GM12878 (cell line): Measurements from ENCODE around the gene ARMH1. TPM values are rescaled to one million over a fixed set of nuclear protein-coding genes. Genes with fewer than 3 reads are reported as not detected.

Experiments
- ATAC-seq: fragments of 200-7000 bp; cut with Tn5 transposase; 3 replicates; pipeline ENCODE4 v1.9.1; 2020; ENCODE audit warnings: mild to moderate bottlenecking, moderate library complexity
- BruUV-seq: library from RNA; stranded (reverse); fragments of 400-500 nt; replicated peaks from 2 replicates; lab custom pipeline; 2021; lab: Mats Ljungman, UMichigan
- CTCF ChIA-PET: fragments of 300-600 bp; sonication (Branson Sonifier 250); formaldehyde crosslinking; extraction: SDS; loops from one replicate; lab custom pipeline; 2021; ENCODE audit warnings: inconsistent platforms; lab: Yijun Ruan, JAX
- POLR2A ChIA-PET: fragments of 350-600 bp; formaldehyde crosslinking; extraction: SDS; loops from one replicate; lab custom pipeline; 2021; ENCODE audit warnings: inconsistent platforms; lab: Charles Lee
- RAD21 ChIA-PET: fragments of 300-600 bp; sonication (Branson Sonifier 250); formaldehyde crosslinking; loops from one replicate; lab custom pipeline; 2023; ENCODE audit warnings: antibody characterized with exemption; ENCODE audit not compliant: unreplicated experiment; lab: Charles Lee
- SMC1A ChIA-PET: fragments of 300-600 bp; sonication (Branson Sonifier 250); formaldehyde crosslinking; loops from one replicate; lab custom pipeline; 2023; ENCODE audit not compliant: unreplicated experiment, uncharacterized antibody; lab: Charles Lee
- DNase-seq: peaks from one replicate; pipeline ENCODE4 v3.0.0-alpha.2; 2011; ENCODE audit warnings: low read depth, low spot score
- FAIRE-seq: peaks from 3 replicates; lab custom pipeline; 2011; peaks lifted over from hg19 to GRCh38; lab: Jason Lieb, UNC
- H2AFZ ChIP-seq: 2 replicates; pipeline ENCODE4 v1.6.0; 2011; ENCODE audit warnings: low read depth, low read length, control low read depth; ENCODE audit not compliant: control insufficient read depth
- H3K27ac ChIP-seq: 2 replicates; pipeline ENCODE4 v1.5.1; 2011; ENCODE audit warnings: control low read depth; ENCODE audit not compliant: control insufficient read depth, insufficient read depth
- H3K27me3 ChIP-seq, 2 experiments: replicated peaks in 1 of 2; 2 replicates each; pipeline versions ENCODE4 v1.6.0 to v1.6.1; 2011; ENCODE audit warnings: low read length in 1 of 2; ENCODE audit not compliant: control insufficient read depth in 2 of 2, insufficient read depth in 2 of 2
- H3K36me3 ChIP-seq, 2 experiments: 2 replicates each; pipeline ENCODE4 v1.5.1; 2011; ENCODE audit warnings: low read length in 1 of 2; ENCODE audit not compliant: control insufficient read depth in 2 of 2, insufficient read depth in 2 of 2
- H3K4me1 ChIP-seq: 2 replicates; pipeline ENCODE4 v1.6.1; 2011; ENCODE audit warnings: mild to moderate bottlenecking, low read length, moderate library complexity, mixed read lengths; ENCODE audit not compliant: control insufficient read depth, insufficient read depth
- H3K4me2 ChIP-seq: 2 replicates; pipeline ENCODE4 v1.6.0; 2011; ENCODE audit warnings: control low read depth; ENCODE audit not compliant: control insufficient read depth, insufficient read depth
- H3K4me3 ChIP-seq: fragments of 200-600 bp; sonication (generic); 2 replicates; pipeline ENCODE4 v1.5.1; 2016
- H3K79me2 ChIP-seq: 2 replicates; pipeline ENCODE4 v1.6.0; 2011; ENCODE audit warnings: low read length; ENCODE audit not compliant: control insufficient read depth, insufficient read depth
- H3K9ac ChIP-seq: 2 replicates; pipeline ENCODE4 v1.8.0; 2011; ENCODE audit warnings: low read length, control low read depth, mixed read lengths; ENCODE audit not compliant: control insufficient read depth, insufficient read depth
- H3K9me3 ChIP-seq: replicated peaks from 3 replicates; pipeline ENCODE4 v1.5.1; 2011; ENCODE audit warnings: mild to moderate bottlenecking, low read length; ENCODE audit not compliant: control insufficient read depth, insufficient read depth
- H4K20me1 ChIP-seq: 2 replicates; pipeline ENCODE4 v1.6.0; 2011; ENCODE audit not compliant: control insufficient read depth, insufficient read depth
- MXI1 ChIP-seq: fragments of 150-350 bp; IDR thresholded peaks from 2 replicates; pipeline ENCODE4 v1.6.1; 2011; ENCODE audit warnings: low read depth, mild to moderate bottlenecking, inconsistent platforms, low read length, improper control_type of control experiment
- POLR2AphosphoS2 ChIP-seq: IDR thresholded peaks from 2 replicates; pipeline ENCODE4 v1.6.1; 2011; ENCODE audit warnings: low read depth, mild to moderate bottlenecking, low read length, improper control_type of control experiment, moderate library complexity
- WGBS: methylation state at CpG from one replicate; pipeline ENCODE4 v1.1.6; 2016; ENCODE audit warnings: low lambda C conversion rate; ENCODE audit not compliant: insufficient replicate concordance, insufficient coverage; ENCODE audit errors: missing lambda C conversion rate; 5-methylcytosine and 5-hydroxymethylcytosine counted together
- in situ Hi-C: fragments of 300-500 bp; cut with MboI; formaldehyde crosslinking; loops from 9 replicates; pipeline ENCODE4 v1.14.3; 2018; ENCODE audit warnings: mixed read lengths
- intact Hi-C: fragments of 100-400 bp; cut with micrococcal nuclease; formaldehyde crosslinking; loops from one replicate; pipeline ENCODE4 v1.14.2; 2022; ENCODE audit not compliant: unreplicated experiment
- polyA plus RNA-seq, 11 experiments: library from polyadenylated mRNA; depleted of rRNA in 4 of 11; unstranded in 6 of 11; stranded (reverse) in 5 of 11; fragments of >200 nt; fragmentation: Nextera tagmentation in 4 of 11; fragmentation: Illumina TruSeq in 1 of 11; extraction: Ambion mirVana in 4 of 11; extraction: Trizol in 1 of 11; gene quantifications; 1 replicate in 1 of 11; 2 replicates in 10 of 11; pipeline versions ENCODE4 v1.2.1 to v1.2.3, GENCODE V29; 2011 to 2016; ENCODE audit warnings: inconsistent platforms in 2 of 11, missing spikeins in 2 of 11, low read depth in 1 of 11
- total RNA-seq, 4 experiments: library from RNA; depleted of rRNA in 3 of 4; stranded (reverse); fragments of >200 nt in 3 of 4; fragmentation: Illumina TruSeq in 1 of 4; extraction: Trizol in 1 of 4; gene quantifications; 2 replicates each; pipeline versions ENCODE4 v1.2.1 to v1.2.3, GENCODE V29; 2013 to 2021
- TF ChIP-seq, protein P1 (sequence below): fragments of 150-350 bp; IDR thresholded peaks from 2 replicates; pipeline ENCODE4 v1.6.1; 2016; ENCODE audit warnings: low read depth, low read length

ARMH1 gene
- total and polyA plus RNA-seq, 10 of the 15 experiments (the other 5 are each of a cell fraction or from before 2014, with no cell fraction given) = 0.93 to 43.9 (median 8.2) TPM

DNA sequence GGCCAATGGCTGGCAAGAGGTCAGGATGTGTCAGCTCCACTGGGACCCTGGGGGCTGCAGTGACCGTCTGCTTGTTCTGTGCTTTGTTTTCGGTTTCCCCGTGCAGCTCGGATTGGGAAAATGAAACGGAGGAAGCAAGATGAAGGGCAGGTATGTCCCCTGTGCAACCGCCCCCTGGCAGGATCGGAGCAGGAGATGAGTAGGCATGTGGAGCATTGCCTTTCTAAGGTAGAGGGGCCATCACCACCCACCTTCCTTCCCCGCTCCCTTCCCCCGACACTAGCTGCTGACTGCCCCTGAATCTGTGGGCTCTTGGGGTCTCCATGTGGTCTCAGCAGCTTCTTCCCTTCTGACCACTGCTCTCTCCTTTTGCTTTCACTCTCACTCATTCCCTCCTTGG lies 39.1 kb upstream of the ARMH1 start:
- POLR2A ChIA-PET = interaction anchor here (0.6 kb wide), 1 partner anchor 396 kb away, joined by 3 read pairs; no protein-coding TSS in a partner anchor
- intact Hi-C loops (no loop called here), in situ Hi-C loops (no loop called here)
- CTCF ChIA-PET = interaction anchor here (5.7 kb wide), 1 partner anchor 16 kb away, joined by 70 read pairs; no protein-coding TSS in a partner anchor
- Histone ChIP-seq H3K9ac (no peak overlapping the region), H3K4me1 (no peaks in the 10 kb centered on the region), H3K79me2 (peaks cover 19% of the 10 kb centered on the region), H3K27ac (no peak overlapping the region), H3K9me3 (no peaks in the 10 kb centered on the region), H3K27me3 (no peaks in the 10 kb centered on the region), H3K4me3 (no peak overlapping the region), H3K4me2 (no peak overlapping the region), H3K36me3 (peaks cover 13 to 31% of the 10 kb centered on the region in 2 experiments), H2AFZ (no peak overlapping the region), H4K20me1 (no peaks in the 10 kb centered on the region)
- BruUV-seq = no TSS peak
- DNase-seq (no peak), ATAC-seq (no peak), FAIRE-seq (no peak)
- SMC1A ChIA-PET = interaction anchor here (1.4 kb wide), 1 partner anchor 20 kb away, joined by 3 read pairs; no protein-coding TSS in a partner anchor
- TF ChIP-seq POLR2AphosphoS2 = no peak
- TF ChIP-seq, protein P1, sequence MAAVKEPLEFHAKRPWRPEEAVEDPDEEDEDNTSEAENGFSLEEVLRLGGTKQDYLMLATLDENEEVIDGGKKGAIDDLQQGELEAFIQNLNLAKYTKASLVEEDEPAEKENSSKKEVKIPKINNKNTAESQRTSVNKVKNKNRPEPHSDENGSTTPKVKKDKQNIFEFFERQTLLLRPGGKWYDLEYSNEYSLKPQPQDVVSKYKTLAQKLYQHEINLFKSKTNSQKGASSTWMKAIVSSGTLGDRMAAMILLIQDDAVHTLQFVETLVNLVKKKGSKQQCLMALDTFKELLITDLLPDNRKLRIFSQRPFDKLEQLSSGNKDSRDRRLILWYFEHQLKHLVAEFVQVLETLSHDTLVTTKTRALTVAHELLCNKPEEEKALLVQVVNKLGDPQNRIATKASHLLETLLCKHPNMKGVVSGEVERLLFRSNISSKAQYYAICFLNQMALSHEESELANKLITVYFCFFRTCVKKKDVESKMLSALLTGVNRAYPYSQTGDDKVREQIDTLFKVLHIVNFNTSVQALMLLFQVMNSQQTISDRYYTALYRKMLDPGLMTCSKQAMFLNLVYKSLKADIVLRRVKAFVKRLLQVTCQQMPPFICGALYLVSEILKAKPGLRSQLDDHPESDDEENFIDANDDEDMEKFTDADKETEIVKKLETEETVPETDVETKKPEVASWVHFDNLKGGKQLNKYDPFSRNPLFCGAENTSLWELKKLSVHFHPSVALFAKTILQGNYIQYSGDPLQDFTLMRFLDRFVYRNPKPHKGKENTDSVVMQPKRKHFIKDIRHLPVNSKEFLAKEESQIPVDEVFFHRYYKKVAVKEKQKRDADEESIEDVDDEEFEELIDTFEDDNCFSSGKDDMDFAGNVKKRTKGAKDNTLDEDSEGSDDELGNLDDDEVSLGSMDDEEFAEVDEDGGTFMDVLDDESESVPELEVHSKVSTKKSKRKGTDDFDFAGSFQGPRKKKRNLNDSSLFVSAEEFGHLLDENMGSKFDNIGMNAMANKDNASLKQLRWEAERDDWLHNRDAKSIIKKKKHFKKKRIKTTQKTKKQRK = no peak
- TF ChIP-seq MXI1 = no peak
- WGBS = 98% methylated on average over 9 of the region's 9 CpGs
- RAD21 ChIA-PET = no interaction called here
